GM10248 (cell line): ENCODE measurements around the gene ACOX2.

Experiments used
- CTCF ChIA-PET: fragments of 300-600 bp; sonication (Branson Sonifier 250); formaldehyde crosslinking; extraction: SDS; loops from one replicate; lab custom pipeline; 2021; ENCODE audit warnings: antibody characterized with exemption; lab: Yijun Ruan, JAX
- POLR2A ChIA-PET: fragments of 350-650 bp; sonication (Branson Sonifier 250); formaldehyde crosslinking; extraction: SDS; loops from one replicate; lab custom pipeline; 2020; ENCODE audit warnings: antibody characterized with exemption; lab: Yijun Ruan, JAX
- DNase-seq: peaks from one replicate; pipeline ENCODE4 v3.0.0; 2012; ENCODE audit errors: extremely low spot score
- TF ChIP-seq, protein P1 (sequence below): IDR thresholded peaks from 2 replicates; pipeline ENCODE4 v1.5.1; 2012; ENCODE audit warnings: mild to moderate bottlenecking, low read depth; ENCODE audit errors: extremely low read depth, missing control alignments, control extremely low read depth

ACOX2 gene

DNA sequence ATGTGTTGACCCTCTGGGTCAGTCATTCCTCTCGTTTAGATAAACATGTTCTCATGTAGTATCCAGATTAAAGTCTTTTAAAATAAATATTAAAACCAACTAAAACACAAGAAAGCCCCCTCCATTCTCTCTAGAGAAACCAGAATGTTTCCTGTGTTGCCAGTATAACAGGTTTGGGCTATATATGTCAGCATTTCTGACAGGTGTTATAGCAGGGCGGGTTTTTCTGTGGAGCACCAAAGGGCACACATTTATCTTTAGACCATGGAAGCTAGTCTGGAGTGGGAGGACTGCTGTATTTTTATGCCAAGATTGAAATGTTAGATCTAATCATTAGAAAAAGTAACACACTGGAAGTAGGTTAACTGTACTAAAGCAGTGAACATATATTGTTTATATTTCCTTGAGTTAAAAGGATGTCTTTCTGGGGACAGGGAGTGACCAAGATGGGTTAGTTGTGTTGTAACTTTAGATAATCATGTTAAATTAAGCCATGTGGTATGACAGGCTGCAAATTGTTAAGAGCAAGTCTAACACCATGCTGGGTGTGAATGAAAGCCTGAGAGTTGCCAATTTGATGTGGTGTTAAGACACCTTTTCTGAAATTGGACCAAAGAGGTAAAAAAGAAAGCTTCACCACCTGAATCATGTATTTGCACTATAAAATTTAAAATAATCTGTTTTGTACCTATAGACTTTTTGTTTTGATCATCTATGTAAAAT is 29.5 kb downstream of the ACOX2 start:
- CTCF ChIA-PET: interaction anchor here (1.3 to 2.7 kb wide), 3 partner anchors 9 to 61 kb away, joined by 3 to 6 read pairs (median 4); no protein-coding TSS in a partner anchor
- no peak for DNase-seq
- TF ChIP-seq, protein P1, sequence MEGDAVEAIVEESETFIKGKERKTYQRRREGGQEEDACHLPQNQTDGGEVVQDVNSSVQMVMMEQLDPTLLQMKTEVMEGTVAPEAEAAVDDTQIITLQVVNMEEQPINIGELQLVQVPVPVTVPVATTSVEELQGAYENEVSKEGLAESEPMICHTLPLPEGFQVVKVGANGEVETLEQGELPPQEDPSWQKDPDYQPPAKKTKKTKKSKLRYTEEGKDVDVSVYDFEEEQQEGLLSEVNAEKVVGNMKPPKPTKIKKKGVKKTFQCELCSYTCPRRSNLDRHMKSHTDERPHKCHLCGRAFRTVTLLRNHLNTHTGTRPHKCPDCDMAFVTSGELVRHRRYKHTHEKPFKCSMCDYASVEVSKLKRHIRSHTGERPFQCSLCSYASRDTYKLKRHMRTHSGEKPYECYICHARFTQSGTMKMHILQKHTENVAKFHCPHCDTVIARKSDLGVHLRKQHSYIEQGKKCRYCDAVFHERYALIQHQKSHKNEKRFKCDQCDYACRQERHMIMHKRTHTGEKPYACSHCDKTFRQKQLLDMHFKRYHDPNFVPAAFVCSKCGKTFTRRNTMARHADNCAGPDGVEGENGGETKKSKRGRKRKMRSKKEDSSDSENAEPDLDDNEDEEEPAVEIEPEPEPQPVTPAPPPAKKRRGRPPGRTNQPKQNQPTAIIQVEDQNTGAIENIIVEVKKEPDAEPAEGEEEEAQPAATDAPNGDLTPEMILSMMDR: no peak
- POLR2A ChIA-PET: no interaction called here

DNA sequence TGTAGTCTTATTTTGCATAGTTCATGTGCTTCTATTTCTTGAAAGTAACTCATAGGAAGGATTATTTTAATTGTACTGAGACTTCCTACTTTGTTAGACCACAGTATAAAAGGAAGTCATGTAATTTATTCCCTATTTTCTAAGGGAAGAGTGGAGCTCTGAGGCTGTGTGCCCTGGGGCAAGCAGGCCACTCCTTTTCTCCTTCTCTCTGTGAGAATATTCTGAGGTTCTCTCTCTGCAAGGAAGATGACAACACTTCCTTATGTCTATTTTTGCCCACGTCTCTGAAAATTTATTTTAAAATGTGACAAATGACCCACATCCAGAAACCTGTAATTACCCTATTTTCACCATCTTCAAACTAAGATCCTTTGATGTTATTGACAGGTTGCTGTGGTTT is 34.1 kb downstream of the ACOX2 start:
- ChIA-PET CTCF (interaction anchor here (1.5 to 3.5 kb wide), 2 partner anchors 8 to 15 kb away, joined by 3 to 18 read pairs; no protein-coding TSS in a partner anchor), POLR2A (no interaction called here)
- no peak for DNase-seq
- TF ChIP-seq, protein P1: no peak

DNA sequence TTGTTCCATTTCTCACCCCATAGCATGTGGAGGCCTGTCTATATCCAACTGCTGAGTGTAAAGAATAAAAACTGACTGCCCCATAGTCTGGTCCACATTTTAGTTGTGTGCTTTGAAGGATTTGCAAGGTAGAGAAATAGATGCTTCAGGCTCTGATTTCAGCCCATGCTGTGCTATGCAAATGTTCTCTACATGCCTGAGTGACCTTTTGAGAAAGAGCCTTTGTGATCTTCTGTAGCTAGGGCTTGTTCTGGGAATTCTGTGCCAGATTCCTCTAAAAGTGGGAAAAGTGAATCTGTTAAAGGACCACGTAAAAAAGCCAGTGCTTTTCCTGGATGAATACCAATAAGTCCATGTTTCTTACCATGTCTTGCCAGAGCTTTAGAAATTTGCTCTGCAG is 39.9 kb downstream of the ACOX2 start:
- TF ChIP-seq, protein P1: no peak
- CTCF ChIA-PET: interaction anchor here (0.8 to 1.7 kb wide), 2 partner anchors 191 to 308 kb away, joined by 3 to 4 read pairs; partner anchors contain the start of genes HTD2 and RPP14
- POLR2A ChIA-PET: no interaction called here
- DNase-seq: no peak

DNA sequence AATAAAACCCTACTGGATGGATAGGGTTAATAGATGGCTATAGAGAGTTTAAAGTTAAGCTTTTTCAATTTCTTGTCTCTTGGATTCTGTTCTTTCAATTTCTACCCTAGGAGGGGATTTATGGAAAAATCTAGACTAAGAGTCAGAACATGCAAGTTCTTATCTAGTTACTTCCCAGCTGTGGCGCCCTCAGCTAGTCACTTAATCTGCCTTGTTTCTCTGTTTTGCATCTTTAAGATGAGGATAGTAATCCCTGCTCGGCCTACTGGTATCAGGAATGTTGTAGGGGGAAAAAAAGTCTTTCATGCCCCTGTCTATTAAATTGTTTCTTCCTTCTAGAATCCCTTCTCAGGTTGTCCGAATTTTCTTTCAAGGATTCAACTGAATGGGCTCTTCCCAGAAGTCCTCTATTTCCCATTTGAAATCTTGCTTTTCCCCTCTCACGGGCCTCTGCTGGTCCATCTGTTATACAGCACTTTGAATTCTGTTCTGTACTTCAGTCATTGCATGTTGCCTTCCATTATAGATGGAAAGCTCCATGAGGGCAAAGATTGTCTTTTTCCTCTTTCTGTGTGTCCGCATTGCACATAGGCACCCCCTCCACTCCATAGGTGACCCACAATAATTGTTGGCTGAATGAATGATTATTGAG is 40.7 kb downstream of the ACOX2 start:
- no peak for DNase-seq
- POLR2A ChIA-PET: no interaction called here
- TF ChIP-seq, protein P1: no peak
- CTCF ChIA-PET: interaction anchor here (0.8 to 2.4 kb wide), 5 partner anchors 21 to 307 kb away, joined by 3 to 6 read pairs (median 4); partner anchors contain the start of genes HTD2 and RPP14

DNA sequence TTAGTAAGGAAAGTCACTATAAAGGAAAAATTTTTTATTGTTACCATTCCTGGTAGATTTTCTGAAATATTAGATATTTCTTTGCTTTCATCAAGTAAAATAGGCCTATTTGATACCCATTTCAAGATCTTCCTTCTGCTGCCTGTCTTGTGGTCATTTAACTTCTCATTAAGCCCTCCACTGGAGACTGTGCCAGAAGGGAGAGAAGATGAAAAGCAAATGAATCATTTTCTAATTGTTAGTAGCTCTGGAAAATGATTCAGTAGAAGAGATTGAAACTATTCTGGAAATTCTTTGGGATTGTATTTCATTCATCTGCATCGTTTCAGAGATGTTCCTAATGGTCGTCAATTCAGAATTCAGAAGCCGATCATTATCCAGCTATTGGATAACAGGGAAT is 41.9 kb downstream of the ACOX2 start:
- CTCF ChIA-PET: interaction anchor here (0.8 to 5.1 kb wide), 10 partner anchors 8 to 188 kb away, joined by 3 to 32 read pairs (median 4); partner anchors contain the start of genes HTD2 and RPP14
- no peak for DNase-seq
- POLR2A ChIA-PET: no interaction called here
- TF ChIP-seq, protein P1: no peak

DNA sequence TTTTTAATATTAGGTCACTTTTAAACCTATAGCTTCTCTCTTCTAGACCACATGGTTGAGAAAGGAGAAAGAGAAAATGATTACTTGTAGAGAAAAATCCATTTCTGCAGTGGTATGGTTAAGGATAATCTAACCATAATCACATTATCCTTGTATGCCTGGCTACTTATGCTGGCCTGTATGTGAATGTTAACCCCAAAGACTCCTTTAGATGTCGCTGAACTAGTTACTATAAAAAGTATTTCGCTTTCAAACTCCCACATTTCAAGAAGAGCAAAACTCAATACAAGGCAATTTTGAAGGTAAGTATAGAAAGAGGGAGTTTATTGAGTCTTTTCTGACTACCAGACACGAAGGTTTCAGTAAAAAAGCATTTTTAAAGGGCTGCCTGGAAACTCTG is 42.9 kb downstream of the ACOX2 start:
- ChIA-PET CTCF (interaction anchor here (0.6 to 5.1 kb wide), 10 partner anchors 10 to 317 kb away, joined by 3 to 32 read pairs (median 4); partner anchors contain the start of genes HTD2, PXK and RPP14), POLR2A (no interaction called here)
- DNase-seq: no peak
- TF ChIP-seq, protein P1: no peak
